ENCODE measurements around the gene MAP2K3. TPM values are rescaled to one million over a fixed set of nuclear protein-coding genes. Genes with fewer than 3 reads are reported as not detected.
"Not testable (repeated sequence)": the region's sequence is repeated elsewhere in the genome, so short reads cannot be mapped to it uniquely, and the experiment has no call there.

The MAP2K3 gene
- total RNA-seq, 1 donor from 2014 or later = 294 TPM

GRCh38 chr17:21345236-21345635 is 60.7 kb downstream of the MAP2K3 start:
- Histone ChIP-seq H3K4me1 (peaks cover 0 to 2% of the 10 kb centered on the region in 2 donors), H3K36me3 (no peaks in the 10 kb centered on the region), H3K4me3 (no peak overlapping the region), H3K9me3 (no peaks in the 10 kb centered on the region), H3K27me3 (no peaks in the 10 kb centered on the region), H3K27ac (no peak overlapping the region)
- no peak for DNase-seq (ENCODE audit: low spot score in 2 of 2)
- no peak for TF ChIP-seq CTCF (IDR thresholded peaks at IDR 0.05)
- intact Hi-C loops (cut with DNase I) = no loop called here

GRCh38 chr17:21346107-21346506 is 61.6 kb downstream of the MAP2K3 start:
- intact Hi-C loops (cut with DNase I); H3K4me1 ChIP-seq; DNase-seq (ENCODE audit: low spot score in 2 of 2); H3K27ac ChIP-seq; H3K27me3 ChIP-seq; H3K4me3 ChIP-seq; H3K36me3 ChIP-seq; H3K9me3 ChIP-seq: not testable (repeated sequence)

- H3K27me3 ChIP-seq; intact Hi-C loops (cut with DNase I); H3K4me3 ChIP-seq; H3K27ac ChIP-seq; H3K4me1 ChIP-seq; DNase-seq (ENCODE audit: low spot score in 2 of 2); H3K9me3 ChIP-seq; H3K36me3 ChIP-seq: not testable (repeated sequence)
Observed at GRCh38 chr17:21346651-21347250, 62.2 kb downstream of the MAP2K3 start.

- H3K27me3 ChIP-seq; H3K9me3 ChIP-seq; intact Hi-C loops (cut with DNase I); H3K4me1 ChIP-seq; H3K36me3 ChIP-seq; H3K27ac ChIP-seq; DNase-seq (ENCODE audit: low spot score in 2 of 2); H3K4me3 ChIP-seq: not testable (repeated sequence)
Observed at GRCh38 chr17:21347660-21348059, 63.1 kb downstream of the MAP2K3 start.

GRCh38 chr17:21348081-21348925 is 63.8 kb downstream of the MAP2K3 start:
- H3K4me1 ChIP-seq; H3K9me3 ChIP-seq; H3K27ac ChIP-seq; H3K27me3 ChIP-seq; H3K36me3 ChIP-seq; DNase-seq (ENCODE audit: low spot score in 2 of 2); intact Hi-C loops (cut with DNase I); H3K4me3 ChIP-seq: not testable (repeated sequence)

GRCh38 chr17:21348926-21349261 is 64.4 kb downstream of the MAP2K3 start:
- DNase-seq (ENCODE audit: low spot score in 2 of 2); H3K27me3 ChIP-seq; H3K36me3 ChIP-seq; H3K27ac ChIP-seq; H3K9me3 ChIP-seq; intact Hi-C loops (cut with DNase I); H3K4me3 ChIP-seq; H3K4me1 ChIP-seq: not testable (repeated sequence)

- H3K4me1 ChIP-seq; H3K27me3 ChIP-seq; H3K9me3 ChIP-seq; DNase-seq (ENCODE audit: low spot score in 2 of 2); H3K27ac ChIP-seq; intact Hi-C loops (cut with DNase I); H3K4me3 ChIP-seq; H3K36me3 ChIP-seq: not testable (repeated sequence)
Observed at GRCh38 chr17:21349358-21350050, 65.0 kb downstream of the MAP2K3 start.

GRCh38 chr17:21350495-21350894 is 66.0 kb downstream of the MAP2K3 start:
- H3K36me3 ChIP-seq; H3K27ac ChIP-seq; DNase-seq (ENCODE audit: low spot score in 2 of 2); H3K4me1 ChIP-seq; intact Hi-C loops (cut with DNase I); H3K9me3 ChIP-seq; H3K4me3 ChIP-seq; H3K27me3 ChIP-seq: not testable (repeated sequence)

- intact Hi-C loops (cut with DNase I) = no loop called here
- Histone ChIP-seq H3K27ac (no peak overlapping the region), H3K9me3 (no peaks in the 10 kb centered on the region), H3K36me3 (no peaks in the 10 kb centered on the region), H3K4me1 (peaks cover 0 to 2% of the 10 kb centered on the region in 2 donors), H3K27me3 (no peaks in the 10 kb centered on the region), H3K4me3 (no peak overlapping the region)
- DNase-seq (ENCODE audit: low spot score in 2 of 2) = no peak
- TF ChIP-seq CTCF (IDR thresholded peaks at IDR 0.05) = no peak
Observed at GRCh38 chr17:21351366-21352065, 67.0 kb downstream of the MAP2K3 start.

All from ascending aorta (tissue), 2 donors.